ENCODE data around the gene THRB. TPM values are rescaled to one million over a fixed set of nuclear protein-coding genes. Genes with fewer than 3 reads are reported as not detected.

THRB gene
- total RNA-seq, 4 donors from 2014 or later: 29.2 to 38.5 (median 36.3) TPM

DNA sequence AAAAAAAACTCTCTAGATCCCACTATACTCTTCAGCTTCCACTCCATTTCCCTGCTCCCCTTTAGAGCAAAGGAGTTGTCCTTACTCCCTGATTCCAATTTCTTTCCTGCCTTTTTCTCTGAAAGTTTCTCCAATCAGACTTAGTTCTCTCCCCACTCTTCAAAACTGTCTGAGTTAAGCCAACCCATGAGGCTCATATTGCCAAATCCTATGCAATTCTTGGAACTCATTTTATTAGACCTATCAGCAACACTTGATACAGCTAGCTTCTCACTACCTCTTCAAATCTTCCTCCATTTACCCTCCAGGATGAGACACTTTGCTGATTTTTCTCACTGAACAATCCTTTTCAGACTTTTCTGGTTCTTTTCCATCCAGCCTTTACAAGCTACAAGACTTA, 233.1 kb downstream of the THRB start:
- TF ChIP-seq, protein P1, sequence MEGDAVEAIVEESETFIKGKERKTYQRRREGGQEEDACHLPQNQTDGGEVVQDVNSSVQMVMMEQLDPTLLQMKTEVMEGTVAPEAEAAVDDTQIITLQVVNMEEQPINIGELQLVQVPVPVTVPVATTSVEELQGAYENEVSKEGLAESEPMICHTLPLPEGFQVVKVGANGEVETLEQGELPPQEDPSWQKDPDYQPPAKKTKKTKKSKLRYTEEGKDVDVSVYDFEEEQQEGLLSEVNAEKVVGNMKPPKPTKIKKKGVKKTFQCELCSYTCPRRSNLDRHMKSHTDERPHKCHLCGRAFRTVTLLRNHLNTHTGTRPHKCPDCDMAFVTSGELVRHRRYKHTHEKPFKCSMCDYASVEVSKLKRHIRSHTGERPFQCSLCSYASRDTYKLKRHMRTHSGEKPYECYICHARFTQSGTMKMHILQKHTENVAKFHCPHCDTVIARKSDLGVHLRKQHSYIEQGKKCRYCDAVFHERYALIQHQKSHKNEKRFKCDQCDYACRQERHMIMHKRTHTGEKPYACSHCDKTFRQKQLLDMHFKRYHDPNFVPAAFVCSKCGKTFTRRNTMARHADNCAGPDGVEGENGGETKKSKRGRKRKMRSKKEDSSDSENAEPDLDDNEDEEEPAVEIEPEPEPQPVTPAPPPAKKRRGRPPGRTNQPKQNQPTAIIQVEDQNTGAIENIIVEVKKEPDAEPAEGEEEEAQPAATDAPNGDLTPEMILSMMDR (IDR thresholded peaks at IDR 0.05; ENCODE audit: low read depth): no peak

DNA sequence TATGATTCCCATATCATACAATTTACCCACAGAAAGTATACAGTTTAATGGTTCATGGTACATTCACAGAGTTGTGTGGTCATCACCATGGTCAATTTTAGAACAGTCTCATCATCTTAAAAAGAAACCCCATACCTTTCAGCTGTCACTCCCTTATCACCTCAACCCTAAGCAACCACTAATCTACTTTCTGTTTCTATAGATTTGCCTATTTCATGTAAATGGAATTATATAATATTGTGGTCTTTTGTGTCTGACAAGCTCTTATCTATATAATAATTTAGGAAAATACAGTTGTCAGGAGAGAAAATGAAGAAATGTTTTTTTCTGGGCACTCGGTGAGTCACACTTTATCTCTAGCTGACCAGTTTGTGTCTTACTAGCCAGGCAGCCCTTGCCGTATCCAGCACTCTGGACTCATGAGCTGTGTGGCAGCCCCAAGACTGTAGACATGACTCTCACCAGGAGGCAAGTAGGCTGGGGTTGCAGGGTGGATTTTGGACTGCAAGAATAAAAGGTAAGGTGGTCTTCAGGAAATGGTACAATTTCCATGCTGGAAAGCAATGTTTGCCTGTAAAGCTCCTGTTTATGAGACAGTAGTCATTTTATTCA, 234.6 kb downstream of the THRB start:
- TF ChIP-seq, protein P1 (IDR thresholded peaks at IDR 0.05; ENCODE audit: low read depth): no peak

DNA sequence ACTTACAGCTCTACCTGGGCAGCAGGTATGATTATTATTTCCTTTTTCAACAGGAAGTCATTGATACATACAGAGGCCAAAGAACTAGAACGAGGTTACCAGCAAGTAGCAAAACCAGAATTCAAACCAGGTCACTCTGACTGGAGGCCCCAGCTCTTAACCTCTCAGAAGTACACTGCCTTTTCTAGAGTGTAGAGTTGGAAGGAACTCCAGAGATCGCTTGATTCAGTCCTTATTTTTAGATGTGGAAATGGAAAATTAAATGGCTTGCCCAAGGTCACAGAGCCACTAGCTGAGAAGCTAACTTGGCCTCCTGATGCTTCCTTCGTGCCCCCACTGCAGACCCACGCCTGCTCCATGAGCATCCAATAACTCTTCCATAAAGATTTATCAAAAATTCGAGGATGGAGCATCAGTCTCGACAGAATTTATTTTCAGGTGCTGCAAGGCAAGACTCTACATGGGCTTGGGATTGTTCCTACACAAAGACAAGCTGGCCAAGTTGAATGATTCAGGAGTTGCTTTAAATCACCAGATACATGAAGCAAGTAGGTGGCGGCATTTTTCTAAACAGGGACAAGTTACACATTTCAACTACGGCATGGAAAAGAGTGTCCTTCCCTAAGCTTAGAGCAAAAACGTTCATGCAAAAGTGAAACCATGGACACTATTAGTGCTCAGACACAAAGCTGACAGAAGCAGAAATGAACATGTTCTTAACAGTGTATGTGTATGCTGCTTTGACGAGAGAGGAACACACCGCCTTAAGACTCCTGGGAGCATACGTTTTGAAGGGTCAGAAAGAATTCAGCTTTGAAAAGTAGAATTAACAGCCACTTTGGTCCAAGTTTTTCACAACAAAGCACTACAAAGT, 235.7 kb downstream of the THRB start:
- TF ChIP-seq, protein P1 (IDR thresholded peaks at IDR 0.05; ENCODE audit: low read depth): no peak

DNA sequence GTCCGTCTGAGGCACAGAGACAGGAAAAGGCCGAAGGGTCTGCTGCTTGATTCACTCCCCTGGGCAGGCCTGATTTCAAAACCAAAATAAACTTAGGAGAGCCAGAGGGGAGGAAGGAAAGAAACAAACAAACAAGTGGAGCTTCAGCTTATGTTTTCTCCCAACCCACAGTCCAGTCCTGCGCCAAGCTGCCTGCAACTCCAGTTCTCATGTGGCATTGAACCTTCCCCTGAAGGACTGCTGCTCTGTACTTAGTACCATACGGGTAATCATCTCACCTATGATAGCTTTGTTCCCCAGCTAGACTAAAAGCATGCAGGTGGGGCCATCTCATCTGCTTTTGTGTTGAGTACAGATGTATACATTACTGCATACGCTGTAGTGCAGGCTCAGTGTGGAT, 236.4 kb downstream of the THRB start:
- TF ChIP-seq, protein P1 (IDR thresholded peaks at IDR 0.05; ENCODE audit: low read depth): no peak

DNA sequence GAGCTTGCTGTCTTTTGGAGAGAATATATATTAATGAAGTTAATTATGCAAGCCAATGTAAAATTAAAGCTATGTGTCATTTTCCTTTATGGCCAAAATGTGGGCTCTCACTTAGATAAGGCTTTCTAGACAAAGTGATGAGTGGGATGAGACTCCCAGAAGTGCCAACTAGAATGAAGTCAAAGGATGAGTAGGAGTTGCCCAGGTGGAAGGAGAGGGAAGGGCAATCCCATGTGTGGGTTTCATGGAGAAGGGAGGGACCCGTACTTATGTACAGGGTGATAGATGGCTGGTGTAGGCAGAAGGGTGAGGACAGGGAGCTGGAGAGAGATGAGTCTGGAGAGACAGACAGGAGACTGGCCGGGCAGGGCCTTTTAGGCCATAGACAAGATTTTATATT, 239.2 kb downstream of the THRB start:
- TF ChIP-seq, protein P1 (IDR thresholded peaks at IDR 0.05; ENCODE audit: low read depth): no peak

DNA sequence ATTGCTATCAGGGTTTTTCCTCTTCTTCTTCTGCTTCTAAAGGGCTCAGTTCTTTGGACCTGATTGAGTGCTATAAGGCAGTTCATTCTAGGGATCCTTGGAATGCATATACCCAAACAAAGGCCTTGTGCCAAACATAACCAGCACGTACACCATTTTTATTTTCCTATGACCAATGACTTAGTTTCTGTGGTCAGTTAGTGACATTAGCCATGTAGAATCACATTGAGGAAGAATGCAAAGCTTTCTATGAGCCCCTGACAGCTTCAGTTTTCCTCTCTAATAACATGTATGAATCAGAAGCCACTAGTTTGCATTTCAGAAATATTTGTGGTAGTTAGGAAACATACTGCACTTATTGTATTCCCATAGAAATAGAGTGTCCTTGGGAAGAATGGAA, 240.0 kb downstream of the THRB start:
- TF ChIP-seq, protein P1 (IDR thresholded peaks at IDR 0.05; ENCODE audit: low read depth): no peak

DNA sequence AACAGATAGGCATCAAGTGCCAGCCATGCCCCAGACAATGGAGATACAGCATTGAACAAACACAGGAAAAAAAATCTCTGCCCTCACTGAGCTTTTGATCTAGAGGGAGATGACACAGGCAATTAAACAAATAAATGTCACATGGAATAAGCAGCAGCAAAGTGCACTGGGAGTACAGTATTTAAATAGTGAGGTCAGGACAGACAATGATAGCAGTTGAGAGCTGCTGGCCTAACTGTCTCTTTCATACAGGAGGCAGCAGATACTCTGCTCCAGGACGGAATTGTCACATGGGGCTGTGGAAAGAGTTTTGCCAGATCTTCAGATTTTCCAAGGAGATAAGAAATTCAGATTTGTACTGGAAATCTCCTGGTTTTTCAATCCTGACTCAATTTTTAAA, 241.3 kb downstream of the THRB start:
- TF ChIP-seq, protein P1 (IDR thresholded peaks at IDR 0.05; ENCODE audit: low read depth): no peak

Measured in subcutaneous adipose tissue (tissue), 4 donors.